GM12864 (cell line): Measurements from ENCODE around the gene NAA35.
"Not testable (repeated sequence)": the region's sequence is repeated elsewhere in the genome, so short reads cannot be mapped to it uniquely, and the experiment has no call there.

Source experiments
- DNase-seq: peaks from one replicate; pipeline ENCODE4 v3.0.0-alpha.2; 2011; ENCODE audit warnings: low read depth
- H3K4me3 ChIP-seq: 2 replicates; pipeline ENCODE4 v1.5.1; 2011; ENCODE audit warnings: mild to moderate bottlenecking, low read depth, low read length, control low read depth
- CTCF ChIP-seq: IDR thresholded peaks from 2 replicates; pipeline ENCODE4 v1.5.1; 2011; ENCODE audit warnings: low read depth, mild to moderate bottlenecking, moderate library complexity, low read length, control low read depth, inconsistent platforms; ENCODE audit errors: missing control alignments

NAA35 gene

GRCh38 chr9:86046071-86046636 is 105.2 kb downstream of the NAA35 start:
- DNase-seq: no peak
- TF ChIP-seq CTCF: no peak
- no peak overlapping the region for H3K4me3 ChIP-seq

GRCh38 chr9:86046930-86047341 is 106.0 kb downstream of the NAA35 start:
- no peak for DNase-seq
- TF ChIP-seq CTCF: no peak
- H3K4me3 ChIP-seq: no peak overlapping the region

- no peak overlapping the region for H3K4me3 ChIP-seq
- no peak for TF ChIP-seq CTCF
- no peak for DNase-seq
Measured at GRCh38 chr9:86047361-86047760, 106.4 kb downstream of the NAA35 start.

- DNase-seq, H3K4me3 ChIP-seq: not testable (repeated sequence)
Measured at GRCh38 chr9:86048018-86048742, 107.2 kb downstream of the NAA35 start.

GRCh38 chr9:86052556-86053468 is 111.9 kb downstream of the NAA35 start:
- no peak overlapping the region for H3K4me3 ChIP-seq
- no peak for DNase-seq
- TF ChIP-seq CTCF: no peak

GRCh38 chr9:86054695-86055094 is 113.7 kb downstream of the NAA35 start:
- no peak overlapping the region for H3K4me3 ChIP-seq
- no peak for DNase-seq
- no peak for TF ChIP-seq CTCF

- TF ChIP-seq CTCF: no peak
- no peak for DNase-seq
- no peak overlapping the region for H3K4me3 ChIP-seq
Measured at GRCh38 chr9:86057491-86057890, 116.5 kb downstream of the NAA35 start.
